Neural cell (in vitro differentiated cells): Measurements from ENCODE around the gene FYN. TPM values are rescaled to one million over a fixed set of nuclear protein-coding genes. Genes with fewer than 3 reads are reported as not detected.
A peak's percentile ranks its signal among the peaks of the same experiment; 100 is the strongest.

Experiments used
- H2AFZ ChIP-seq: fragments of 200-600, 300-800 bp; sonication (generic), shearing (Covaris generic); 2 replicates; pipeline ENCODE4 v1.6.0; 2014; ENCODE audit warnings: low read depth, mild to moderate bottlenecking, antibody characterized with exemption, low read length, moderate library complexity
- H3F3A ChIP-seq: fragments of 200-600 bp; shearing (Covaris generic); 2 replicates; pipeline ENCODE4 v1.6.1; 2016; ENCODE audit warnings: mild to moderate bottlenecking, moderate library complexity, mixed read lengths, antibody characterized with exemption, low read length; ENCODE audit not compliant: insufficient read depth, poor library complexity, severe bottlenecking
- H3K27ac ChIP-seq: fragments of 200-600, 300-800 bp; sonication (generic), shearing (Covaris generic); 2 replicates; pipeline ENCODE4 v1.5.1; 2014; ENCODE audit warnings: mild to moderate bottlenecking, low read length, moderate library complexity
- H3K27me3 ChIP-seq: fragments of 300-800, 200-600 bp; sonication (generic), shearing (Covaris generic); 2 replicates; pipeline ENCODE4 v1.6.0; 2014; ENCODE audit warnings: mild to moderate bottlenecking, low read depth, low read length, moderate library complexity; ENCODE audit not compliant: insufficient read depth
- H3K36me3 ChIP-seq: fragments of 300-800, 200-600 bp; sonication (generic), shearing (Covaris generic); 2 replicates; pipeline ENCODE4 v1.5.1; 2014; ENCODE audit warnings: mild to moderate bottlenecking, antibody characterized with exemption, low read length, moderate library complexity; ENCODE audit not compliant: insufficient read depth
- H3K4me2 ChIP-seq: fragments of 300-800, 200-600 bp; sonication (generic), shearing (Covaris generic); 2 replicates; pipeline ENCODE4 v1.6.0; 2014; ENCODE audit warnings: mild to moderate bottlenecking, low read length
- H3K4me3 ChIP-seq: fragments of 300-800, 200-600 bp; sonication (generic), shearing (Covaris generic); 2 replicates; pipeline ENCODE4 v1.5.1; 2014; ENCODE audit warnings: mild to moderate bottlenecking, low read length, moderate library complexity
- H3K79me2 ChIP-seq: fragments of 200-600 bp; shearing (Covaris generic); replicated peaks from 2 replicates; pipeline ENCODE4 v1.6.0; 2014; ENCODE audit warnings: mild to moderate bottlenecking, low read length, moderate library complexity; ENCODE audit not compliant: insufficient read depth
- H3K9ac ChIP-seq: fragments of 300-800, 200-600 bp; sonication (generic), shearing (Covaris generic); 2 replicates; pipeline ENCODE4 v1.6.1; 2016; ENCODE audit warnings: mild to moderate bottlenecking, low read length, mixed read lengths
- H3K9me2 ChIP-seq: fragments of 200-600 bp; shearing (Covaris generic); 2 replicates; pipeline ENCODE4 v1.6.1; 2016; ENCODE audit warnings: mild to moderate bottlenecking, low read length, mixed read lengths; ENCODE audit not compliant: insufficient read depth
- H3K9me3 ChIP-seq: fragments of 200-600, 300-800 bp; sonication (generic), shearing (Covaris generic); 2 replicates; pipeline ENCODE4 v1.6.1; 2016; ENCODE audit warnings: mild to moderate bottlenecking, mixed run types, low read length, moderate library complexity, mixed read lengths
- H4K20me1 ChIP-seq: fragments of 200-600 bp; shearing (Covaris generic); 2 replicates; pipeline ENCODE4 v1.6.1; 2016; ENCODE audit warnings: mild to moderate bottlenecking, mixed run types; ENCODE audit not compliant: insufficient read depth
- CTCF ChIP-seq: fragments of 450-650 bp; IDR thresholded peaks from 2 replicates; pipeline ENCODE4 v1.5.1; 2014; ENCODE audit warnings: antibody characterized with exemption, mild to moderate bottlenecking, moderate library complexity; ENCODE audit not compliant: poor library complexity, severe bottlenecking
- EP300 ChIP-seq: fragments of 450-650 bp; conservative IDR thresholded peaks from 2 replicates; pipeline ENCODE4 v1.6.1; 2014; ENCODE audit warnings: antibody characterized with exemption, mild to moderate bottlenecking, moderate library complexity; ENCODE audit not compliant: poor library complexity, severe bottlenecking
- EZH2 ChIP-seq: fragments of 200-600, 300-800 bp; shearing (Covaris generic), sonication (generic); IDR thresholded peaks from 2 replicates; pipeline ENCODE4 v1.6.1; 2014; ENCODE audit warnings: antibody characterized with exemption, low read length, borderline replicate concordance, mild to moderate bottlenecking; ENCODE audit not compliant: insufficient read depth, poor library complexity, severe bottlenecking
- MXI1 ChIP-seq: fragments of 450-650 bp; conservative IDR thresholded peaks from 2 replicates; pipeline ENCODE4 v1.6.1; 2014; ENCODE audit warnings: antibody characterized with exemption, mild to moderate bottlenecking; ENCODE audit not compliant: poor library complexity, severe bottlenecking
- POLR2AphosphoS5 ChIP-seq: IDR thresholded peaks from 2 replicates; pipeline ENCODE4 v1.6.1; 2012
- RAD21 ChIP-seq: fragments of 450-650 bp; conservative IDR thresholded peaks from 2 replicates; pipeline ENCODE4 v1.6.1; 2014; ENCODE audit warnings: antibody characterized with exemption, mild to moderate bottlenecking, moderate library complexity
- REST ChIP-seq: IDR thresholded peaks from 2 replicates; pipeline ENCODE4 v1.6.1; 2012; ENCODE audit warnings: borderline replicate concordance
- SMC3 ChIP-seq: fragments of 450-650 bp; conservative IDR thresholded peaks from 2 replicates; pipeline ENCODE4 v1.6.1; 2014; ENCODE audit warnings: antibody characterized with exemption, mild to moderate bottlenecking, moderate library complexity; ENCODE audit not compliant: poor library complexity
- TAF1 ChIP-seq: IDR thresholded peaks from 2 replicates; pipeline ENCODE4 v1.6.1; 2012; ENCODE audit warnings: low read depth
- polyA plus RNA-seq: library from polyadenylated mRNA; depleted of rRNA; stranded (reverse); fragments of >200 nt; gene quantifications from 2 replicates; pipeline ENCODE4 v1.2.3, GENCODE V29; 2014

Gene FYN
- polyA plus RNA-seq, 1 donor from 2014 or later: 277 TPM

- no peak for TF ChIP-seq EZH2
- no peak for TF ChIP-seq CTCF
- TF ChIP-seq MXI1: no peak
- TF ChIP-seq SMC3: no peak
- TF ChIP-seq POLR2AphosphoS5: no peak
- TF ChIP-seq TAF1: no peak
- no peak for TF ChIP-seq EP300
- TF ChIP-seq RAD21: no peak
- no peak for TF ChIP-seq REST
- Histone ChIP-seq H3K27me3 (no peaks in the 10 kb centered on the region), H3F3A (peaks cover 17% of the 10 kb centered on the region), H3K9me3 (no peaks in the 10 kb centered on the region), H2AFZ (no peak overlapping the region), H3K36me3 (peaks cover 20% of the 10 kb centered on the region), H3K27ac (peak overlapping the region; percentile 79), H3K9ac (peak overlapping the region; percentile 61), H3K4me2 (peak overlapping the region; percentile 35), H3K4me3 (peak overlapping the region; percentile 54), H4K20me1 (no peaks in the 10 kb centered on the region), H3K79me2 (no peaks in the 10 kb centered on the region), H3K9me2 (no peaks in the 10 kb centered on the region)
Measured at GRCh38 chr6:111686932-111687266, 186.4 kb downstream of the FYN start.

- Histone ChIP-seq H3K4me3 (peak overlapping the region; percentile 54), H3F3A (peaks cover 17% of the 10 kb centered on the region), H3K27me3 (no peaks in the 10 kb centered on the region), H2AFZ (peak overlapping the region; percentile 8), H3K79me2 (no peaks in the 10 kb centered on the region), H3K9me3 (no peaks in the 10 kb centered on the region), H3K9ac (peak overlapping the region; percentile 61), H4K20me1 (no peaks in the 10 kb centered on the region), H3K27ac (peak overlapping the region; percentile 79), H3K4me2 (peak overlapping the region; percentile 35), H3K9me2 (no peaks in the 10 kb centered on the region), H3K36me3 (peaks cover 20% of the 10 kb centered on the region)
- TF ChIP-seq POLR2AphosphoS5 (peak; percentile 38), REST (peak; percentile 52), SMC3 (no peak)
Measured at GRCh38 chr6:111686249-111686931, 186.9 kb downstream of the FYN start.
